OCI-LY3 (cell line): Measurements from ENCODE around the gene SYNRG.

Experiments
- EZH2phosphoT487 ChIP-seq: fragments of 200-600 bp; shearing (Covaris generic); IDR thresholded peaks from 2 replicates; pipeline ENCODE4 v1.6.1; 2018; ENCODE audit warnings: antibody characterized with exemption, mixed run types, low read depth
- TF ChIP-seq, protein P1 (sequence below): fragments of 200-600, 300-600 bp; sonication (generic); IDR thresholded peaks from 2 replicates; pipeline ENCODE4 v1.5.1; 2014; ENCODE audit warnings: antibody characterized with exemption, low read length, low read depth

DNA sequence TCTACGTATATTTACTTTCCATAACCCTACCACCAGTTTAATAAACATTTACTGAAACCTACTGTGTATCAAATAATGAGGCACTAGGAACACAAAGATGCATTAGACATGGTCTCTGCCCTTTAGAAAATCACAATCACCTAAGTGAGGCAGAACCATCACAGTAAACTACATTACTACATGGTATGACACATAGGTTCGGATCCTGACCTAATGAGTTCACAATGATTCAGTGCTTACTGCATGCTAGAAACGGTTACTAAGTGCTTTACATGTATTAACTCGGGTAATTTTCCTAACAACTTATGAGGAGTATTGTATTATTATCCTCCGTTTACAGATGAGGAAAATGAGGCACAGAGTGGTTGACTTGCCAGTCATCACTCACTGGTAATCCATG lies 5.2 kb upstream of the SYNRG start:
- TF ChIP-seq, protein P1, sequence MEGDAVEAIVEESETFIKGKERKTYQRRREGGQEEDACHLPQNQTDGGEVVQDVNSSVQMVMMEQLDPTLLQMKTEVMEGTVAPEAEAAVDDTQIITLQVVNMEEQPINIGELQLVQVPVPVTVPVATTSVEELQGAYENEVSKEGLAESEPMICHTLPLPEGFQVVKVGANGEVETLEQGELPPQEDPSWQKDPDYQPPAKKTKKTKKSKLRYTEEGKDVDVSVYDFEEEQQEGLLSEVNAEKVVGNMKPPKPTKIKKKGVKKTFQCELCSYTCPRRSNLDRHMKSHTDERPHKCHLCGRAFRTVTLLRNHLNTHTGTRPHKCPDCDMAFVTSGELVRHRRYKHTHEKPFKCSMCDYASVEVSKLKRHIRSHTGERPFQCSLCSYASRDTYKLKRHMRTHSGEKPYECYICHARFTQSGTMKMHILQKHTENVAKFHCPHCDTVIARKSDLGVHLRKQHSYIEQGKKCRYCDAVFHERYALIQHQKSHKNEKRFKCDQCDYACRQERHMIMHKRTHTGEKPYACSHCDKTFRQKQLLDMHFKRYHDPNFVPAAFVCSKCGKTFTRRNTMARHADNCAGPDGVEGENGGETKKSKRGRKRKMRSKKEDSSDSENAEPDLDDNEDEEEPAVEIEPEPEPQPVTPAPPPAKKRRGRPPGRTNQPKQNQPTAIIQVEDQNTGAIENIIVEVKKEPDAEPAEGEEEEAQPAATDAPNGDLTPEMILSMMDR: no peak
- no peak for TF ChIP-seq EZH2phosphoT487
